ENCODE measurements around the gene IP6K2. TPM values are rescaled to one million over a fixed set of nuclear protein-coding genes. Genes with fewer than 3 reads are reported as not detected.

Gene IP6K2
- polyA plus RNA-seq, 1 experiment = 110 TPM

DNA sequence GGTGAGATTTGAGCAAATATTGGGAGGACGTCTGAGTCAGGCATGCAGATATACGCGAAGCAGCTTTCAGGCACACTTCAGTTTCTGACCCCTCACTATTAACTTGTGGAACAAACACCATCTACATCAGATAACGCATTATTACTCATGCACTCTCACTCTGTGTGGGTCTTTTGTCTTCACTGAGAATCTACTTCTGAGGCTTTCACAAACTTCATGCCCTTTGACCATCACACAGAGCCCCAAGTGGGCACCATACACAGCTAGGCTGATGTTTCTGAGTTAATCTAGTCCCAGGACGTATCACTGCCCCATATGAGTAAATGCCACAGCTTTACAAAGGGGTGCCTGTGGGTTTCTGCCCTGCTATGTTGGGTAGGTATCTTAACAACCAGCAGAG lies 39.6 kb upstream of the IP6K2 start:
- Histone ChIP-seq H3K27me3 (ENCODE audit: control insufficient read depth, insufficient read depth, low read length) (no peaks in the 10 kb centered on the region), H3K4me3 (ENCODE audit: low read depth, low read length) (no peak overlapping the region), H3K27ac (ENCODE audit: low read depth, low read length) (no peak overlapping the region), H3K9me3 (ENCODE audit: control insufficient read depth, insufficient read depth, low read length) (no peaks in the 10 kb centered on the region)
- TF ChIP-seq, protein P1, sequence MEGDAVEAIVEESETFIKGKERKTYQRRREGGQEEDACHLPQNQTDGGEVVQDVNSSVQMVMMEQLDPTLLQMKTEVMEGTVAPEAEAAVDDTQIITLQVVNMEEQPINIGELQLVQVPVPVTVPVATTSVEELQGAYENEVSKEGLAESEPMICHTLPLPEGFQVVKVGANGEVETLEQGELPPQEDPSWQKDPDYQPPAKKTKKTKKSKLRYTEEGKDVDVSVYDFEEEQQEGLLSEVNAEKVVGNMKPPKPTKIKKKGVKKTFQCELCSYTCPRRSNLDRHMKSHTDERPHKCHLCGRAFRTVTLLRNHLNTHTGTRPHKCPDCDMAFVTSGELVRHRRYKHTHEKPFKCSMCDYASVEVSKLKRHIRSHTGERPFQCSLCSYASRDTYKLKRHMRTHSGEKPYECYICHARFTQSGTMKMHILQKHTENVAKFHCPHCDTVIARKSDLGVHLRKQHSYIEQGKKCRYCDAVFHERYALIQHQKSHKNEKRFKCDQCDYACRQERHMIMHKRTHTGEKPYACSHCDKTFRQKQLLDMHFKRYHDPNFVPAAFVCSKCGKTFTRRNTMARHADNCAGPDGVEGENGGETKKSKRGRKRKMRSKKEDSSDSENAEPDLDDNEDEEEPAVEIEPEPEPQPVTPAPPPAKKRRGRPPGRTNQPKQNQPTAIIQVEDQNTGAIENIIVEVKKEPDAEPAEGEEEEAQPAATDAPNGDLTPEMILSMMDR (IDR thresholded peaks at IDR 0.05; ENCODE audit: low read depth, low read length) = no peak
- DNase-seq (ENCODE audit: low read depth, low spot score) = no peak
- POLR2A ChIA-PET = no interaction called here
- CTCF ChIA-PET = interaction anchor here (0.7 to 1.1 kb wide), 2 partner anchors 16 to 19 kb away, joined by 3 read pairs; no protein-coding TSS in a partner anchor

DNA sequence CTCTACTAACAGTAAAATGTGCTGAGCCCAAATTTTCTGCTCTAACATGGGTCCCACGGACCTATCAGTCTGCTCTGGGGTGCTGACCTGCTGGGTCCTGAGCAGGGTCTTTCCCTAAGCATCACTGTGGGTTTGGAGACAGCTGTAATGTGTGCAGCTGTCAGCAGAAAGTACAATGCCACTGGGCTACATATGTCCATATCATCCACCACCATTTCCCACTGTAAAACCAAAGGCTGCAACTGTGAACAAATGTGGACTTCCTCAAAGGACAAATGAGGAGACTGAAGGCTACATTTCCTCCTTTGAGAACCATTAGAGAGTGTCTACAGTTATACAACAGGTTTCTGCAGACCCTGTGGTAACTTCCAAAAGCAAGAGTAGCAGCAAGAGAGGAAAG lies 33.8 kb upstream of the IP6K2 start:
- H3K27me3 ChIP-seq (ENCODE audit: control insufficient read depth, insufficient read depth, low read length) = no peaks in the 10 kb centered on the region
- CTCF ChIA-PET = interaction anchor here (3.9 kb wide), 1 partner anchor 11 kb away, joined by 33 read pairs; no protein-coding TSS in a partner anchor
- TF ChIP-seq, protein P1 (IDR thresholded peaks at IDR 0.05; ENCODE audit: low read depth, low read length) = no peak
- H3K4me3 ChIP-seq (ENCODE audit: low read depth, low read length) = no peak overlapping the region
- POLR2A ChIA-PET = no interaction called here
- no peaks in the 10 kb centered on the region; the same call in 1 of the 2 replicates for H3K9me3 ChIP-seq (ENCODE audit: control insufficient read depth, insufficient read depth, low read length)
- H3K27ac ChIP-seq (ENCODE audit: low read depth, low read length) = no peak overlapping the region
- DNase-seq (ENCODE audit: low read depth, low spot score) = no peak

- no peak for DNase-seq (ENCODE audit: low read depth, low spot score)
- ChIA-PET CTCF (interaction anchor here (3.9 kb wide), 1 partner anchor 9 kb away, joined by 33 read pairs; no protein-coding TSS in a partner anchor), POLR2A (no interaction called here)
- Histone ChIP-seq H3K27me3 (ENCODE audit: control insufficient read depth, insufficient read depth, low read length) (no peaks in the 10 kb centered on the region), H3K27ac (ENCODE audit: low read depth, low read length) (no peak overlapping the region), H3K9me3 (ENCODE audit: control insufficient read depth, insufficient read depth, low read length) (no peaks in the 10 kb centered on the region; the same call in 1 of the 2 replicates), H3K4me3 (ENCODE audit: low read depth, low read length) (no peak overlapping the region)
- TF ChIP-seq, protein P1 (IDR thresholded peaks at IDR 0.05; ENCODE audit: low read depth, low read length) = no peak
Observed at GRCh38 chr3:48748754-48749153, 31.7 kb upstream of the IP6K2 start.

DNA sequence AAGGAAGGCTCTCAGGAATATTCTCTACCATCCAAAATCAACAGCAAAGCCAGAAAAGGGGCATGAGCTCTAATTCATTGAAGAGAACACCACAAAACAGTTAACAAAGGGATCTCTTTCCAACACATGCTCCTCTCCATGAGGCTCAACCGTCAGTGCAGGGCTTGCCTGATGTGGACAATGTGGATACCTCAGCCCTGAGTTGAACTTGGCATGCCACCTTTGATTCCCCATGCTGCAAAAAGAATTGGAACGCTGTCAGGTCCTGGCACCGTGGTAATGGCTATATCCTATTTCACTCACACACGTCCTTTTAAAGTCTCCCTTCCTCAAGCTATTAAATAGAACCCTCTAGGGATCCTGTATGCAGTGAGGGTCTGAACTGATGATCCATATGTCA lies 30.7 kb upstream of the IP6K2 start:
- ChIA-PET CTCF (interaction anchor here (3.9 kb wide), 1 partner anchor 8 kb away, joined by 33 read pairs; no protein-coding TSS in a partner anchor), POLR2A (no interaction called here)

DNA sequence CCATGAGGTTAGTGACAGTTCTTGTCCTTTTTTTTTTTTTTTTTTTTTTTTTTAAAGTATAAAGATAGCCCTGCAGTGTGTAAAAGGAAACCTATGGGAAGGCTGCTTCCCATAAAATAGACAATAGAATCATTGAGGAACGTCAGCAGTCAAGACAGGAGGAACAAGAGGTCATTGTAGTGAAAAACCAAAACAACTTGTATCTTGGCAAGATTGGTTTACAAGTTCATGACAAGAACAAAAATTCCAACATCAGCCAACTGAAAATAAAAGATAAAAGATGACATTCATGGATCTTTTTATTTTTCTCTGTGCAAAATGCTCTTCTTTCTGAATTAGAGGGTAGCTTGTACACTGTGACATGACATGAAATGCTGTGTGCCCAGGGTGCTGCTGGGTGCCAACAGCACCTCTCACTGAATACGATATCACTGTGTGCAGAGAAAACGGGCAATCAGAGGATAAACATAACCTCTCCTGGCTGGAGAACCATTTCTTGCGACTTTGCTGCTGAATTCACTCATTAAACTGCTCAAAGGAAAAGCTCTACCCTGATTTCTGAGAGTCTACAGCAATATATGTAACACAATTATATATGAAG lies 30.1 kb upstream of the IP6K2 start:
- H3K9me3 ChIP-seq (ENCODE audit: control insufficient read depth, insufficient read depth, low read length) = no peaks in the 10 kb centered on the region; the same call in 1 of the 2 replicates
- no peak for DNase-seq (ENCODE audit: low read depth, low spot score)
- ChIA-PET CTCF (interaction anchor here (3.9 kb wide), 1 partner anchor 8 kb away, joined by 33 read pairs; no protein-coding TSS in a partner anchor), POLR2A (no interaction called here)
- H3K27ac ChIP-seq (ENCODE audit: low read depth, low read length) = no peak overlapping the region
- H3K4me3 ChIP-seq (ENCODE audit: low read depth, low read length) = no peak overlapping the region
- H3K27me3 ChIP-seq (ENCODE audit: control insufficient read depth, insufficient read depth, low read length) = no peaks in the 10 kb centered on the region
- TF ChIP-seq, protein P1 (IDR thresholded peaks at IDR 0.05; ENCODE audit: low read depth, low read length) = no peak

More for the DNA sequence above, 30.7 kb upstream of the IP6K2 start:
- Histone ChIP-seq H3K27me3 (ENCODE audit: control insufficient read depth, insufficient read depth, low read length) (no peaks in the 10 kb centered on the region), H3K9me3 (ENCODE audit: control insufficient read depth, insufficient read depth, low read length) (no peaks in the 10 kb centered on the region; the same call in 1 of the 2 replicates), H3K27ac (ENCODE audit: low read depth, low read length) (no peak overlapping the region), H3K4me3 (ENCODE audit: low read depth, low read length) (no peak overlapping the region)
- TF ChIP-seq, protein P1 (IDR thresholded peaks at IDR 0.05; ENCODE audit: low read depth, low read length) = no peak
- DNase-seq (ENCODE audit: low read depth, low spot score) = no peak

All from AG04450 (cell line).